NOMO-1 (cell line): ENCODE data around the gene CLMP.
A peak's percentile ranks its signal among the peaks of the same experiment; 100 is the strongest.

Source experiments
- DNase-seq, 2 experiments: peaks; one replicate each; lab custom pipeline; 2025; ENCODE audit not compliant: unreplicated experiment in 2 of 2; lab: John Stamatoyannopoulos, UW

The CLMP gene

DNA sequence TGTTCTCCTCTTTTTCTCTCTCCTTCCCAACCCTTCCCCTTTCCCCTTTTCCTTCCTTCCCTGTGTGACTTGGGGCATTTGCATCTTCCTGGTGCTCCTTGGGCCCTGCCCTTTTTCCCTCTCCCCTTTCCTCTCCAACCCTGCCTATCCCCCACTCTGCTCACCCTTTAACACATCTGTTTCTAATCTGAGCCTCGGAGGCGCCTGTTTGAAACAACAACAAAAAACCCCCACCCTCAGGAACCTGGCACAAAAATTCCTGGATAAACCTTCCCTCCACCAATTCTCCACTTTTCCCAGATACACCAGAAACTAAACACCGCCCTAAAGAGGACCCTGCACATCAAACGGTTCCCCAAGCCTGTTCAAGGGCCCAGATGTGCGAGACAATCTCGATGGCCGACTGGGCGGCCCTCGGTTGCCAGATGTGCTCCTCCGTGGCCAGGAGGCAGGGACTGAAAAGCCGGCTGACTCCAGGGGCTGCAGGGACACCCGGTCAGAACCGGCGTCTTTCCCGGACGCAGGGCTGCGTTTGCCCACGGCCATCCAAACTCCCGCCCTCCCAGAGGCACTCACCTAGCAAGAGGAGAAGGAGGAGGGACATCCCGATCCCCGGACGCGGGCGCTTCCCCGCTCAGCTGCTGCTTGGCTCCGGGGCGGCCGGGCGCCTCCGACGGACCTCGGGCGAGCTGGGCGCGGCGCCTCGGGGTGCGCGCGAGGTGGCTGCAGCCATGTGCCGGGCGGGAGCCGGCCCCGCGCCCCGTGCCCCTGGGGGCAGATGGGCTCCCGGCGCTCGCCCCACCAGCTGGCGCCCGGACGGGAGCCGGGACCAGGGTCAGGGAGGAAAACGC, 486 bp downstream of the CLMP start:
- DNase-seq, result no peak

DNA sequence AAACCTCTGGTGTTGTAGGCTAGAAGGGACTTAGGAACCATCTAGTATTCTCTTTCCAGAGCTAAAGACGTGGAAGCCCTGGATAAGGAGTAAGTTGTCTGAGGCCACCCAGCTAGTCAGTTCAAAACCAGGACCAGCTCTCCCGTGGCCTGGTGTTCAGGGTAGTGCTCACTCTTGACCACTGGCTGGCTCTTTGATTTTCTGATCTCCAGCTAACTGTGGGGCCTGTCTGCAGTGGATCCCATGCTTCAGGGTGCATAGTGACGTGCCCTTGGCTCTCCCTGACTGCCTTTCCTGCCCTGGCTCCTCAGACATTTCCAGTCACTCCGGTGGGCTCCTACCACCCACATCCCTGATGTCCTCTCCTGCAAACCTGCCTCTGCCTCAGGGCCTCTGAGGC, 1.3 kb downstream of the CLMP start:
- no peak for DNase-seq

DNA sequence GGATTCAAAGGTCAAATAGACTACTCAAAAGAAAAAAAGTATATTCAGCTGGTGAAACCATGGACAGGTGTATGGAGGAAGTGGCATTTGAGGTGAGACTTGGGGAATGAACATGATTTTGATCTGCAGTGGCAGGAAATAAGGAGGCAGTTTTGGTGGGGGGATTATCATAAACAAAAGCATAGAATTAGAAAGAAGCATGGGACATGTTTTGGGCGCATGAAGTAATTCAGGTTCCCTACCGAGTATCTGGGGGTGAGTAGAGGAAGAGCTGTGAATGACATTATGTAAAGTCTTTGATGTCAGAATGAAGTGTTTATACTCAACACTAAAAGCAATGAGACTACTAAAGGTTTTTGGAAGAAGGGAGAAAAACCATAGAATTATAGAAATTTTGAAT, 3.1 kb downstream of the CLMP start:
- no peak for DNase-seq

DNA sequence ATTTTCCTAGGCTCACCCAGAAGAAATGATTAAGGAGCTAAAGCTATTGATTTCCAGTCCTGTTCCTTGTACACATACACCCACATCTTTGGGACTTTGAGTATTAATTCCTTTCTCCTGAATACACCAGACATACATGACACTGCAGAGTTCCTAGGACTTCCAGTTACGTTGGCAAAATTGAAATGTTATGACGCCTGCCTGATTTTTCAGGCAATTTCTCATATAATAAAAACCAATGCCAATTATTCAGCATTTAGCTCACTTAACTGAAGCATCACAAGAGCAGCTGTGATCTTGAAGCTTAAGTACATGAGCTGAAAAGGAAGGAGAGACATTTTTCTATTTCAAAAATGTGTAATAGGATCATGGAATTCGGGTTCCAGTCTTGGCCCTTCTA, 4.5 kb downstream of the CLMP start:
- no peak for DNase-seq

DNA sequence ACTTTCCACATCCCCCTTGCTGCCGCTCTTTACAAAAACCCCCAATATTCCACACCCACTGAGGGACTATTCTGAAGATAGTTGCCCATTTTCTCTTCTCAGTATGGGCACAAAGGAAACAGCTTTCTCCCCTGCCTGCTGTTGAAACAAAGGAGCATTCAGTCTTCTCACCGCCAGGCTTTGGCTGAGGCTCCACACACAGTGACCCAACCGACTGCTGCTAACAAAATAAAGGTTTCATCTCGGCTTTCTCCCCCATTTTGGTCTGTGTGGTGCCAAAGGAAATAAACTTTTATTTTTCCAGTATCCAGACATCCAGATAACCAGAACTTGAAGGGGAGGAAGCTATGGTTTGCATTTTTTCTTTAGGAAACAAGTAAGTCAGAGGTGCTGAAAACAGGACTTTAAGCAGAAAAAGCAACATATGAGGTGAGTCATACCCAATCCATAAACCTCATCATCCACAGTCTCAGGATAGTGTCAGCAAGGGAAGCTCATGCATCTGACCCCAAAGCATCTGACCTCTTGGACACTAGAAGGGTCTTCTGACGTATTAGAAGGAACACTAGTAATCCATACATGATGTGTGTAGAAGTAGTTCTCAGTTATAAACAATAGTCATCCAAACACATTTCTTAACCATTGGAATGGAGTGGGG, 6.4 kb downstream of the CLMP start:
- no peak for DNase-seq

DNA sequence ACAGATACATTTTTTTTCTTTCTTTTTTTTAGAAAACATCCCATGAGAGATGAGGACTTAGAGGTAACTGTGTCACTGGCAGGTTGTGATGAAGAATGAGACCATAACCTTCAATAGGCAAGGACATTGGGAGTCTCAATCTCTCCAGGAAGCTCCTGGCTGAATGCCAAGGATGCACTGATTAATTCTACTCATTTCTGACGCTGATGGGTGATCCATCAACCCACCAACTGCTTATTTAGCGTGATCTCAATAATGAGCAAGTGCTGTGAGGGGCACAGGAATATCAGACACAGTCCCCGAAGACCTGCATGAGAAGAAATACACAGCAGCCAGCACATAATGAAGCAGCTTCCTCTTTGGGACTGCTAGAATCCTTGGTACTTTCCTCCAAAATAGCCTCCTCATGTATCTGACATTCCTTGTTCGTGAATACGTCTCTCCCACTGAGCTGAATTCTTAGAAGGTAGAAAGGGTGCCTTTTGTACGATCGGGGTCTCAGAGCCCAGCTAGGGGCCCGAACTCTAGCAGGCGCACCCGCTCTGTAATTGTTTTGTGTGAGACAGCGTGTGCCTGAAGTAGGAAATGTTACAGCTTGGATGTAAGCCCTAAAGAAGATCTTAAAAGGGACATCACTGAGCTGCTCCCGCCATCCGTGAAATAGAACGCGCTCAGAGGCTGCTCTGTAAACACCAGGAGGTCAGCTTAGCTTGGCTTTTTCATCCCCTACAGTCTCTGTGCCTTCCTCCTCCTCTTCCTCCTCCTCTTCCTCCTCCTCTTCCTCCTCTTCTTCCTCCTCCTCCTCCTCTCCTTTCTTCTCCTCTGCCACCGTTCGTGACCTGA, 7.2 kb downstream of the CLMP start:
- no peak for DNase-seq

DNA sequence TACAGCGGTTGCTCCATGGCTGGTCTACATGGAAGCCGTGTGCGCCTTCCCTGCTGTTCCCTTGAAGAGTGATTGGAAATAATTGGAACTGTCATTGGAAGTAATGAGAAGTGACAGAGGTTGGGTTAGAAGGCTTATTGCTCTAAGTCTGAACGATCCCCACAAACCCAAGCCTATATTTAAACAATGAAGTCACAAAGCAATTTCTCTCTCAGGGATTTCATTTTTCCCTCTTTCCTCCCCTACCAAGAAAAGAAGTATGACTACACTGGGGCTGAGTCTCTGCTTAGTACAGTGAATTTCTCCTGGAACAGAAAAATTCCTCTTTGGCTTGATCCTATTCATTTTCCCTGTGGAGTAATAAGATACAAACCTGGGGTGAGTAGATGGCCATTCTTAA, 7.8 kb downstream of the CLMP start:
- DNase-seq, result no peak

DNA sequence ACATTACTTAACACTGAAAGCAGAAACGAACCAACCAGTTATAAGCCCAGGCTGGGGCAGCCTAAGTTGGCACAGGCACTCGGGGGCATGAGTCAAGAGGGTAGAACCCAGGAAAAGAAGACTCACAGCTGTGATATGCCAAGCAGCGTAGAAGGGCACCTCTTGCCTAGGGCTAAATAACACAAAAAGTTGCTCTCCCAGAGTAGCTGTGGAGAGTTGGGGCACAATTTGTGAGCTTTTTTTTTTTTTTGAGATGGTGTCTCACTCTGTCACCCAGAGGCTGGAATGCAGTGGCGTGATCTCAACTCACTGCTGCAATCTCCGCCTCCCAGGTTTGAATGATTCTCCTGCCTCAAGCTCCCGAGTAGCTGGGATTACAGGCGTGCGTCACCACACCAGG, 8.8 kb downstream of the CLMP start:
- DNase-seq, result no peak

DNA sequence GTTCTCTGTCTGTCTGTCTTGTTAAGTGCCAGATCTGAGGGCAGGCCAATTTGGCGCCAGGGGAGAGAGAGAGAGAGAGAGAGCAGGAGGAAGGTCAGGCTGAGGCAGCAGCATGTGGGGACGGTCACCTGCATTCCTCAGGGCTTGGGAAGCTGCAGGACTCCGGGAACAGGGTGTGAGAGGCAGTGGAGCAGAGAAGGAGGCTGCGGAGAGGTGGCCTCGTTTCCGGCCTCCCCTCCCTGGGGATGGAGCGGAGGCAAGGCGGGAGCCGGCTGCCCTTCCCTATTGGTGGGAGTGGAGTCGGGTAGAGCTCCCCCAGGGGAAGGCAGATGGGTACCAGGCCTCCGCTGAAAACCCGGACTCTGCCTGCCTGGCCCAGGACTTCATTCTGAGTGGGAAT, 9.7 kb downstream of the CLMP start:
- DNase-seq, result no peak

DNA sequence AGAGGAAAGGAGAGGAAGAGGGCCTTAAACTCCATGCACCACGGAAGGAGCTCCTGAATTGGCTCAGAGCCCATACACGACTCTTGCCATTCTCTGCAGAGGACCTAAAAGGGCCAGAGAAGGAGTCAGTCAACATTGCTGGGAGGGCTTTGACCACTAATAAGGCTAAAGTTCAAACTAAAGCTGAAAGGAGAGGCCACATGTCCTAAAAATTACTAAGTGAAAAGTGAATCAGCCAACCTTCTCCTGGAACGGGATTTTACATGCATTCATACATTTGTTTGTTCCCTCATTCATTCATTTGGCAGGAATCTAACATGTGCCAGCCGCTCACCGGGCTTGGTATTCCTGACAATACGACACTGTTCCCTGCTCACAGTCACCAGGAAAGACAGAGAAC, 10.5 kb downstream of the CLMP start:
- no peak for DNase-seq

DNA sequence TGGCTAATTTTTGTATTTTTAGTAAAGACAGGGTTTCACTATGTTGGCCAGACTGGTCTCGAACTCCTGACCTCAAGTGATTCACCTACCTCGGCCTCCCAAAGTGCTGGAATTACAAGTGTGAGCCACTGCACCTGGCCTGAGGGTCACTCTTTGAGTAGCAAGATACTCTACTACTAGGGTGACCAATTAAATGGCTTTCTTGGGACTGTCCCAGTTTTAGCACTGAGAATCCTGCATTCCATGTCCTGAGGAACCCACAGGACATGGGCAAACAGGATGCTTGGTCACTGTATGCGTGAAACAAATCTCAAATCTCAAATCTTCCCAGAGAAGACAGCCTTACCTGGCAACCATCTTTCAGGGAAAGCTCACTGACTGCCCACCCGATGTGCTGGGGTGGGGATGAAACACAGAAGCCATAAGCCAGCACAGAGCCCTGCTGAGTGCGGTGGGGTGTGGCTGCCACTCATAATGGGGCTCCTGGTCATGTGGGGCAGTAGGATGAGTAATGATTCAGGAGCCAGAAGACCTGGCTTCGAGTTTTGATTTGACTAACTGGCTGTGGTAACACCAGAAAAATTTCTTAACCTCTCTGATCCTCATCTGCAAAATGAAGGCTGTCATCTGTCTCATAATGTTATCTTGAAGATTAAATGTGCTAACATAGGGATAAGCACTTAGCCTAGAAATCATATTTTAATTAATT, 11.5 kb downstream of the CLMP start:
- no peak for DNase-seq

DNA sequence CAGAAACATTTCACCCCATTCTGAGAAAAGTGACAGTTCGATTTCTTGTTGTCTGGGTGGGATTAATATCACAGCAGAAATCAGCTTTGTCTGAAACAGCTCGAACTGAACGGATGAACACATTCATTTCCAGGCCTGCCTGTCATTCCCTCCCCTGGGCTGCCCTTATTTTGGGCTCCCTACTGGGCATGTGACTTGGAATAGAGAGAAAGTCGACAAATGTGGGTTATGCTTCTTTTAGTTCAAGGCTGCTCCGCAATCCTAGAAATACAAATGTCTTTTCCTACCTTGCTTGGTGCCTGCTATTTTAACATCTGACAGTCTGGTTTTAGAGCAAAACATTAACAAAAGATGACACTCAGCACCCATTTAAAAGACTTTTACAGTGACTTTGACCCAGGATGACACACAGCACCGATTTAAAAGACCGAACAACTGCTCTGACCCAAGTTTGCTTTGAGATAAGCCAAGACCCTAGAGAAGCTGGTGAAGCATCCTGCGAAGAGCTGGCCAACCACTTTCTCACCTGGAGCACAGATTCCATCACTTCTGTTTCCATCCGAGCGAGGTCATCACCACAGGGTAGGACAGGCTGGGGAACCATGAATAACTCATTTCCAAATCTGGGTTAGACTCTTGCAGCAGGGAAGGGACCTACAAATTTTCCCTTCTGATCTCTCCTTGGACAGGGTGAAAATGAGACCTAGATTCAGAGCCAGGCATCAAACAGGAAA, 13.1 kb downstream of the CLMP start:
- no peak for DNase-seq

DNA sequence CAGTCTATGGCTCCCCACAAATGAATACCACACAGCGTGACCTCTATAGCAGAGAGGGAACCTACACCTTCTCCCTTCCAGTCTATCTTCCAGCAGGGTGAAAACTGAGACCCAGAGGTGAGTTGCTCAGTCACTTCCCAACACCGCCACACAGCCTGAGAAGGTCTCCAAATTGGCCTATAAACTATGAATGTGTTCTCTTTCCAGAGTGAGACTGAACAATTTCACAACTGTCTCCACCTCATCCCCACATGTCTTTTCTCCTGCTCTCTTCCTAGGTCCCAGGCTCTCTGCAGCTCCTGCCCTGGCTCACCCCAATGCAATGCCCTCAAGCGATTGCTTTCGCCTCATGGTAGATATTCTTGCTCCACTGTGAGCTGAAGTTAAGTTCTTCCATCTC, 14.0 kb downstream of the CLMP start:
- no peak for DNase-seq

DNA sequence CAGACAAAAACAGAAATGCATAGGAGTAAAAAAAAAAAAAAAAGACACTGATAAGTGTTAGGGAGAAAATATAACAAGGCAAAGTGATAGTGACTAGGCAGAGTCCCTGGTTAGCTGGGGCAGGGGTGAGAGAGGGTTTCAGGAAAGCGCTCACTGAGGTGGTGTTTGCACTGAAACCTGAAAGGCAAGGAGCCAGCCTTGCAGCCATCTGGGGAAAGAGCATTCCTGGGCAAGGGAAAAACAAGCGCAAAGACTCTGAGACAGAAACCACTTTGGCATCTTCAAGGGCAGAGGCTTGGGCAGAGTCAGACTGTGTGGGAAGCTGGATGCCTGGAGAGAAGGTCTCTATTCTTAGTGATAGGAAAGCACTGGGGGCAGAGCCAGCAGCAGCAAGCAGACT, 14.5 kb downstream of the CLMP start:
- DNase-seq, result no peak

DNA sequence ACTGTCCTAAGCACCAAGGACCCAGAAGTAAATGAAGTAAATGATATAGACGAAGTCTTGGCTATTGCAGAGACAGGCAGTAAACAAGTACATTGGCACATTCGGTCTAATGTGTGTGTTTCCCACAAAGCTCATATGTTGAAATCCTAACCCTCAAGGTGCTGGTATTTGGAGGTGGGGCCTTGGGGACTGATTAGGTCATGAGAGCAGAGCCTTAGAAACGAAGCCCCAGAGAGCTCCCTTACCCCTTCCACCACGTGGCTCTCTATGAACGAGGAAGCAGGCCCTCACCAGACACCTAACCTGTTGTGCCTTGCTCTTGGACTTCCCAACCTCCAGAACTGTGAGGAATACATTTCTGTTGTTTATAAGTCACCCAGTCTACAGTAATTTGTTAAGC, 14.9 kb downstream of the CLMP start:
- DNase-seq, result no peak

DNA sequence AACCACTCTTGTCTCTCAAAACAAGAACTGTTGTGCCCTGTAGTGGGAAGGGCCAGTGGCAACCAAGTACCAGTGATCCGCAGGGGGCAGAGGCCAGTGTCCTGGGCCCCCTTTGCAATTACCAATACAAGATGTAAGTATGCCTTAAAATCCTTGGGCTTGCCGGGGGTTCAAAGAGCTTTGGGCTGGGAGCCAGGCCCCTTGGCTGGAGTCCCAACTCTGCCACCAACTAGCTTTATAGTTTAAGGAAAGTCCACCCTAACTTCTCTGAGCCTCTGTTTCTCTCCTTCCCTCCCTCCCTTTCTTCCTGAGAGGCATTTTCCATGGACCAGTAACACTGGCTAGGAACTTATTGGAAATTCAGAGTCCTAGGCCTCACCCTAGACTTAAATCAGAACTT, 15.5 kb downstream of the CLMP start:
- DNase-seq, result no peak

DNA sequence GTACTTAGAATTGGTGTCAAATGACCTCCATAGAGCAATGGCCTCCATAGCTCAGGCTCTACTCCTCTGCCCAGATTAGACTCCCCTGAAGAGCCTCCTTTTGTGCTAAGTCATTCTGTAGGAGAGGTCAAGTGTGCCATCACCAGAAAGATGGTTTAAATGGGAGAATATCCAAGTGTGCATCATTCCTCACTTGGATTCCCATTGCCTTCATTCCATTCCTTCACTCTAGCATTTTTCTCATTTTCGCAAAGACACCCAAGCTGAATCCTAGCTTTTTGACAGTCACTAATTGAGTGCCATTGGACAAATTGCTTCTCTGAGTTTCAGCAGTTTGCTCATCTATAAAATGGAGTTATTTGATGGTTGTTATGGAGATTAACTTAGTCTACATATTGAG, 16.9 kb downstream of the CLMP start:
- DNase-seq, result no peak

DNA sequence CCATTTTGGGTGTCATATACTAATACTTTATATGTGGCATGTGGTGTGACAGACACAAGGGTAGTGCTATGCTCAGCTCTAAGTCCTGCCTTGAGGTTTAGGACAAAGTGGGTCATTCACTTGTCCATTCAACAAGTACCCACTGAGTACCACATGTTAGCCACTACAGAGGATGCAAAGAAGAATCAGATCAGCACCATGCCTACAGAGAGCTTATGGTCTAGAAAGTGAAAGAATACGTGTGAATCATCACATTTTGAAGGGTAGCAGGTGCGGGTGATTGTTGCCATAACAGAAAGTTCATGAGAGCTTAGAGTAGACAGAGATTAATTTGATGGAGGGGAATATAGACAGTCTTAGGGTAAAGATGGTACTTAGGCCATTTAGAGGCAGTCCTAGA, 18.3 kb downstream of the CLMP start:
- DNase-seq, result no peak

DNA sequence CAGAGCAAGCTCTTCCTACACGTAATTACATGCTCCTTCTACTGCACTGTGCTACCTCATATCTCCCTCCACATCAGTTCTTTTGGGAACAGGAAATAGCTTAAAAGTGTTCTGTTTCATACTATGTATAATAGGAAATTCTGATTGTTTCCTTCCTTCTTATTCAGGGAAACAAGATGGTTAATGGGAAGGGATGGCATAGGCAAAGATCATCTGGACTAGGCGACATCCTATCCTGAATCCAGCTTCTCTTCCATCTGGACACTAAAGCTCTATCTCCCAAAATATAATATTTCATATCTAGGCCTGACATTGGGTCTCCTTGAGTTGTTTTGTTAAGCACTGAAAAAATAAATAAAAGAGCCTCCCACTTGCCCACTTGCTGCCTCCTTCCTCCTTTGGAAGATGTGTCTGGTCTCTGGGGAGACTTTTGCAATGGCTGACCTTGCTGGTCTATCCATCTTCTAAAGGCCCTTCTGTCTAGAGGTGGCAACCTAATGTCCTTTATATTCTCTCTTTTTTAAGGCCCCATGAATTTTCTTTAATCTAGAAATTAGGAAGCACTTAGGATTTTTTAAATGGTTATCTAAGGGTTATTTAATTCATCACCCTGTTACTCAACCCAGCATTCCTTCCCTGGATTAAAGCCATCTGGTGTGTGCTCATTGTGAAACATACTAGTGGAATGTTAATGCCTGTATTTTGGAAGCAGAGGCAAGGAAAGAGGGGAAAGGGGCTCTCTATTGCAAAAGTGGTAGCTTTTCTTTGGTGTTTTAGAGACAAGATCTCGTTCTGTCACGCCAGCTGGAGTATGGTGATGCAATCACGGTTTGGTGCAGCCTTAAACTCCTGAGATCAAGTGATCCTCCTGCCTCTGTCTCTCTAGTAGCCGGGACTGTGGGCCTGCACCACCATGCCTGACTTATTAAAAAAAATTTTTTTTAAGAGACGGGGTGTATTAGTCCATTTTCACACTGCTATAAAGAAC, 20.6 kb downstream of the CLMP start:
- DNase-seq, result peak; percentile 55 to 73
